OCI-LY7 (cell line): ENCODE results near the gene USH1G.

ENCODE experiments used
- CTCF ChIP-seq: fragments of 200-600 bp; sonication (generic); conservative IDR thresholded peaks from 2 replicates; pipeline ENCODE4 v1.5.1; 2014; ENCODE audit warnings: mild to moderate bottlenecking, antibody characterized with exemption, low read length, moderate library complexity, mixed read lengths
- EZH2phosphoT487 ChIP-seq: fragments of 200-600 bp; sonication (generic); IDR thresholded peaks from 2 replicates; pipeline ENCODE4 v1.6.1; 2018; ENCODE audit warnings: low read depth, borderline replicate concordance, mild to moderate bottlenecking, mixed run types, antibody characterized with exemption, low read length, moderate library complexity, mixed read lengths

GRCh38 chr17:74924250-74924948, 1.3 kb upstream of the USH1G start, which contains the start of gene OTOP2:
- no peak for TF ChIP-seq CTCF
- no peak for TF ChIP-seq EZH2phosphoT487
